Endothelial cell of umbilical vein (primary cell): Measurements from ENCODE around the gene NFKBIA.

Experiments used
- EZH2 ChIP-seq: IDR thresholded peaks from 2 replicates; pipeline ENCODE4 v1.6.1; 2012; ENCODE audit warnings: borderline replicate concordance, low read depth, mild to moderate bottlenecking, moderate library complexity, low read length, inconsistent platforms; ENCODE audit not compliant: severe bottlenecking
- POLR2A ChIP-seq: IDR thresholded peaks from 2 replicates; pipeline ENCODE4 v1.6.1; 2012; ENCODE audit warnings: low read depth, mild to moderate bottlenecking, control low read depth, low read length
- TF ChIP-seq, protein P1 (sequence below), 2 donors: IDR thresholded peaks; 1 replicate in 1 of 2; 2 replicates in 1 of 2; pipeline ENCODE4 v1.5.1; 2011; ENCODE audit warnings: low read length in 2 of 2, mild to moderate bottlenecking in 2 of 2, moderate library complexity in 2 of 2, control low read depth in 1 of 2, inconsistent platforms in 1 of 2, low read depth in 1 of 2; ENCODE audit not compliant: insufficient read depth in 1 of 2; ENCODE audit errors: extremely low read depth in 1 of 2

DNA sequence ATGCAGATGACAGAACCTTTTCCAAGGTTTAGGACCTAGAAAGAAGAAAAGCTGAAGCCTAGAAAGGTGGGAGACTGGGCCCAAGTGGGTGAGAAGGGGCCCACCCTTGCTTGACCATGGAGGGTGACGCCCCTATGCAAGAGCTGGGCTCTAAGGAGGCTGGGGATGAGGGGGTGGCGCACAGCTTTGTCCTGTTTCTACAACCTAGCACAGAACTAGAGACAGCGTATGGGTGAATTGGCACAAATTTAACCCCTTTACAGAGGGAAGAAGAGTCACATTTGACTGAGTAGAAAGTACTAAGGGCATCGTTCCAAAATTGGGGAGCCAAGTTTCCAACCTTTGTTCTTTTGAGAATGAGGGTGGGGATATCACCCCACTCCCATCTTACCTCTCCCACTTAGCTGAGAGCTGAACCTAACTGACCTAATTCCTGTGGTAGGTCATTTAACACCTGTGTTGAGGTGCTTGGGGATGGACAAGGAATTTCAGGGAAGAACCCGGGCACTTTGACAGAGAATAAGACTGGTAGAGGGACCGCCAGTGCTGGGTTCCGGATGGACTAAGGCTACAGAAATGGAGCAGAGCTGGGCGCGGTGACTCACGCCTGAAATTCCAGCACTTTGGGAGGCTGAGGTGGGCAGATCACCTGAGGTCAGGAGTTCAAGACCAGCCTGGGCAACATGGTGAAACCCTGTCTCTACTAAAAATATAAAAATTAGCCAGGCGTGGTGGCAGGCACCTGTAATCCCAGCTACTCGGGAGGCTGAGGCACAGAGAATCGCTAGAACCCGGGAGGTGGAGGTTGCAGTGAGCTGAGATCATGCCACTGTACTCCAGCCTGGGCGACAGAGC lies 5.2 kb downstream of the NFKBIA start:
- TF ChIP-seq EZH2 (no peak), POLR2A (no peak)
- TF ChIP-seq, protein P1, sequence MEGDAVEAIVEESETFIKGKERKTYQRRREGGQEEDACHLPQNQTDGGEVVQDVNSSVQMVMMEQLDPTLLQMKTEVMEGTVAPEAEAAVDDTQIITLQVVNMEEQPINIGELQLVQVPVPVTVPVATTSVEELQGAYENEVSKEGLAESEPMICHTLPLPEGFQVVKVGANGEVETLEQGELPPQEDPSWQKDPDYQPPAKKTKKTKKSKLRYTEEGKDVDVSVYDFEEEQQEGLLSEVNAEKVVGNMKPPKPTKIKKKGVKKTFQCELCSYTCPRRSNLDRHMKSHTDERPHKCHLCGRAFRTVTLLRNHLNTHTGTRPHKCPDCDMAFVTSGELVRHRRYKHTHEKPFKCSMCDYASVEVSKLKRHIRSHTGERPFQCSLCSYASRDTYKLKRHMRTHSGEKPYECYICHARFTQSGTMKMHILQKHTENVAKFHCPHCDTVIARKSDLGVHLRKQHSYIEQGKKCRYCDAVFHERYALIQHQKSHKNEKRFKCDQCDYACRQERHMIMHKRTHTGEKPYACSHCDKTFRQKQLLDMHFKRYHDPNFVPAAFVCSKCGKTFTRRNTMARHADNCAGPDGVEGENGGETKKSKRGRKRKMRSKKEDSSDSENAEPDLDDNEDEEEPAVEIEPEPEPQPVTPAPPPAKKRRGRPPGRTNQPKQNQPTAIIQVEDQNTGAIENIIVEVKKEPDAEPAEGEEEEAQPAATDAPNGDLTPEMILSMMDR (IDR thresholded peaks at IDR 0.05; ENCODE audit: extremely low read depth in 1 of 2, insufficient read depth in 1 of 2, low read depth in 1 of 2, low read length in 2 of 2): no peak
